HG02763 (cell line): ENCODE data around the gene TEP1.

Source experiments
- ATAC-seq: cut with Tn5 transposase; IDR thresholded peaks from one replicate; pipeline ENCODE4 v1.9.1; 2021; ENCODE audit warnings: mild to moderate bottlenecking, moderate library complexity; ENCODE audit not compliant: unreplicated experiment

The TEP1 gene

GRCh38 chr14:20434701-20435581 lies 21.6 kb upstream of the TEP1 start:
- no peak for ATAC-seq

- no peak for ATAC-seq
Observed at GRCh38 chr14:20429801-20430669, 16.7 kb upstream of the TEP1 start.

- ATAC-seq = no peak
Observed at GRCh38 chr14:20428802-20429201, 15.5 kb upstream of the TEP1 start.

- ATAC-seq = peak; percentile 27
Observed at GRCh38 chr14:20428010-20428365, 14.7 kb upstream of the TEP1 start.

GRCh38 chr14:20427231-20428009 lies 14.1 kb upstream of the TEP1 start:
- ATAC-seq = peak; percentile 68

GRCh38 chr14:20424851-20425250 lies 11.6 kb upstream of the TEP1 start:
- no peak for ATAC-seq

- ATAC-seq = no peak
Observed at GRCh38 chr14:20422886-20423285, 9.6 kb upstream of the TEP1 start.

- ATAC-seq = no peak
Observed at GRCh38 chr14:20421267-20421666, 8.0 kb upstream of the TEP1 start.

- ATAC-seq = no peak
Observed at GRCh38 chr14:20419419-20419818, 6.1 kb upstream of the TEP1 start.

- ATAC-seq = no peak
Observed at GRCh38 chr14:20418501-20418909, 5.2 kb upstream of the TEP1 start.

- ATAC-seq = no peak
Observed at GRCh38 chr14:20417250-20418186, 4.2 kb upstream of the TEP1 start.

GRCh38 chr14:20416223-20416622 lies 2.9 kb upstream of the TEP1 start:
- ATAC-seq = no peak

GRCh38 chr14:20415782-20416206 lies 2.5 kb upstream of the TEP1 start:
- ATAC-seq = peak; percentile 46

- peak; percentile 34 for ATAC-seq
Observed at GRCh38 chr14:20413744-20414082, 412 bp upstream of the TEP1 start.

- peak; percentile 54 for ATAC-seq
Observed at GRCh38 chr14:20412411-20412810, 890 bp downstream of the TEP1 start.

- ATAC-seq = no peak
Observed at GRCh38 chr14:20409226-20409625, 4.1 kb downstream of the TEP1 start.

GRCh38 chr14:20403521-20403920 lies 9.8 kb downstream of the TEP1 start:
- no peak for ATAC-seq

- ATAC-seq = no peak
Observed at GRCh38 chr14:20400965-20401593, 12.2 kb downstream of the TEP1 start.

- no peak for ATAC-seq
Observed at GRCh38 chr14:20400589-20400964, 12.7 kb downstream of the TEP1 start.

GRCh38 chr14:20397511-20397910 lies 15.8 kb downstream of the TEP1 start:
- no peak for ATAC-seq
